GM12878 (cell line): ENCODE measurements around the gene LRP3. TPM values are rescaled to one million over a fixed set of nuclear protein-coding genes. Genes with fewer than 3 reads are reported as not detected.

Experiments
- ATAC-seq: fragments of 200-7000 bp; cut with Tn5 transposase; 3 replicates; pipeline ENCODE4 v1.9.1; 2020; ENCODE audit warnings: mild to moderate bottlenecking, moderate library complexity
- BruUV-seq: library from RNA; stranded (reverse); fragments of 400-500 nt; replicated peaks from 2 replicates; lab custom pipeline; 2021; lab: Mats Ljungman, UMichigan
- CTCF ChIA-PET: fragments of 300-600 bp; sonication (Branson Sonifier 250); formaldehyde crosslinking; extraction: SDS; loops from one replicate; lab custom pipeline; 2021; ENCODE audit warnings: inconsistent platforms; lab: Yijun Ruan, JAX
- POLR2A ChIA-PET: fragments of 350-600 bp; formaldehyde crosslinking; extraction: SDS; loops from one replicate; lab custom pipeline; 2021; ENCODE audit warnings: inconsistent platforms; lab: Charles Lee
- RAD21 ChIA-PET: fragments of 300-600 bp; sonication (Branson Sonifier 250); formaldehyde crosslinking; loops from one replicate; lab custom pipeline; 2023; ENCODE audit warnings: antibody characterized with exemption; ENCODE audit not compliant: unreplicated experiment; lab: Charles Lee
- SMC1A ChIA-PET: fragments of 300-600 bp; sonication (Branson Sonifier 250); formaldehyde crosslinking; loops from one replicate; lab custom pipeline; 2023; ENCODE audit not compliant: unreplicated experiment, uncharacterized antibody; lab: Charles Lee
- DNase-seq: peaks from one replicate; pipeline ENCODE4 v3.0.0-alpha.2; 2011; ENCODE audit warnings: low read depth, low spot score
- FAIRE-seq: peaks from 3 replicates; lab custom pipeline; 2011; peaks lifted over from hg19 to GRCh38; lab: Jason Lieb, UNC
- H2AFZ ChIP-seq: 2 replicates; pipeline ENCODE4 v1.6.0; 2011; ENCODE audit warnings: low read depth, low read length, control low read depth; ENCODE audit not compliant: control insufficient read depth
- H3K27ac ChIP-seq: 2 replicates; pipeline ENCODE4 v1.5.1; 2011; ENCODE audit warnings: control low read depth; ENCODE audit not compliant: control insufficient read depth, insufficient read depth
- H3K27me3 ChIP-seq, 2 experiments: replicated peaks in 1 of 2; 2 replicates each; pipeline versions ENCODE4 v1.6.0 to v1.6.1; 2011; ENCODE audit warnings: low read length in 1 of 2; ENCODE audit not compliant: control insufficient read depth in 2 of 2, insufficient read depth in 2 of 2
- H3K36me3 ChIP-seq, 2 experiments: 2 replicates each; pipeline ENCODE4 v1.5.1; 2011; ENCODE audit warnings: low read length in 1 of 2; ENCODE audit not compliant: control insufficient read depth in 2 of 2, insufficient read depth in 2 of 2
- H3K4me1 ChIP-seq: 2 replicates; pipeline ENCODE4 v1.6.1; 2011; ENCODE audit warnings: mild to moderate bottlenecking, low read length, moderate library complexity, mixed read lengths; ENCODE audit not compliant: control insufficient read depth, insufficient read depth
- H3K4me2 ChIP-seq: 2 replicates; pipeline ENCODE4 v1.6.0; 2011; ENCODE audit warnings: control low read depth; ENCODE audit not compliant: control insufficient read depth, insufficient read depth
- H3K4me3 ChIP-seq: fragments of 200-600 bp; sonication (generic); 2 replicates; pipeline ENCODE4 v1.5.1; 2016
- H3K79me2 ChIP-seq: 2 replicates; pipeline ENCODE4 v1.6.0; 2011; ENCODE audit warnings: low read length; ENCODE audit not compliant: control insufficient read depth, insufficient read depth
- H3K9ac ChIP-seq: 2 replicates; pipeline ENCODE4 v1.8.0; 2011; ENCODE audit warnings: low read length, control low read depth, mixed read lengths; ENCODE audit not compliant: control insufficient read depth, insufficient read depth
- H3K9me3 ChIP-seq: replicated peaks from 3 replicates; pipeline ENCODE4 v1.5.1; 2011; ENCODE audit warnings: mild to moderate bottlenecking, low read length; ENCODE audit not compliant: control insufficient read depth, insufficient read depth
- H4K20me1 ChIP-seq: 2 replicates; pipeline ENCODE4 v1.6.0; 2011; ENCODE audit not compliant: control insufficient read depth, insufficient read depth
- ATF7 ChIP-seq: fragments of 450-650 bp; IDR thresholded peaks from 2 replicates; pipeline ENCODE4 v1.6.1; 2016; ENCODE audit warnings: low read depth, mild to moderate bottlenecking
- GATAD2B ChIP-seq: fragments of 450-650 bp; conservative IDR thresholded peaks from 2 replicates; pipeline ENCODE4 v1.6.1; 2017; ENCODE audit warnings: low read depth, mild to moderate bottlenecking, moderate library complexity
- HDAC2 ChIP-seq: fragments of 200-600 bp; sonication (generic); IDR thresholded peaks from 2 replicates; pipeline ENCODE4 v1.6.1; 2017
- NR2C1 ChIP-seq: fragments of 450-650 bp; IDR thresholded peaks from 2 replicates; pipeline ENCODE4 v1.6.1; 2017; ENCODE audit warnings: antibody characterized with exemption, mild to moderate bottlenecking, moderate library complexity
- PAX5 ChIP-seq: IDR thresholded peaks from 2 replicates; pipeline ENCODE4 v1.6.1; 2011; ENCODE audit warnings: low read depth, low read length, borderline replicate concordance
- POLR2AphosphoS2 ChIP-seq: IDR thresholded peaks from 2 replicates; pipeline ENCODE4 v1.6.1; 2011; ENCODE audit warnings: low read depth, mild to moderate bottlenecking, low read length, improper control_type of control experiment, moderate library complexity
- RELA ChIP-seq: fragments of 450-650 bp; IDR thresholded peaks from 2 replicates; pipeline ENCODE4 v1.8.0; 2014; ENCODE audit warnings: borderline replicate concordance; ENCODE audit not compliant: partially characterized antibody
- SMAD1 ChIP-seq: fragments of 450-650 bp; IDR thresholded peaks from 2 replicates; pipeline ENCODE4 v1.6.1; 2018; ENCODE audit warnings: mild to moderate bottlenecking, low read depth; ENCODE audit not compliant: partially characterized antibody
- TAF1 ChIP-seq: IDR thresholded peaks from 2 replicates; pipeline ENCODE4 v1.6.1; 2011; ENCODE audit warnings: mild to moderate bottlenecking, low read depth, low read length, borderline replicate concordance
- ZZZ3 ChIP-seq: IDR thresholded peaks from 2 replicates; pipeline ENCODE4 v1.6.1; 2011; ENCODE audit warnings: low read depth; ENCODE audit not compliant: control insufficient read depth, insufficient read length
- WGBS: methylation state at CpG from one replicate; pipeline ENCODE4 v1.1.6; 2016; ENCODE audit warnings: low lambda C conversion rate; ENCODE audit not compliant: insufficient replicate concordance, insufficient coverage; ENCODE audit errors: missing lambda C conversion rate; 5-methylcytosine and 5-hydroxymethylcytosine counted together
- in situ Hi-C: fragments of 300-500 bp; cut with MboI; formaldehyde crosslinking; loops from 9 replicates; pipeline ENCODE4 v1.14.3; 2018; ENCODE audit warnings: mixed read lengths
- intact Hi-C: fragments of 100-400 bp; cut with micrococcal nuclease; formaldehyde crosslinking; loops from one replicate; pipeline ENCODE4 v1.14.2; 2022; ENCODE audit not compliant: unreplicated experiment
- polyA plus RNA-seq, 11 experiments: library from polyadenylated mRNA; depleted of rRNA in 4 of 11; unstranded in 6 of 11; stranded (reverse) in 5 of 11; fragments of >200 nt; fragmentation: Nextera tagmentation in 4 of 11; fragmentation: Illumina TruSeq in 1 of 11; extraction: Ambion mirVana in 4 of 11; extraction: Trizol in 1 of 11; gene quantifications; 1 replicate in 1 of 11; 2 replicates in 10 of 11; pipeline versions ENCODE4 v1.2.1 to v1.2.3, GENCODE V29; 2011 to 2016; ENCODE audit warnings: inconsistent platforms in 2 of 11, missing spikeins in 2 of 11, low read depth in 1 of 11
- total RNA-seq, 4 experiments: library from RNA; depleted of rRNA in 3 of 4; stranded (reverse); fragments of >200 nt in 3 of 4; fragmentation: Illumina TruSeq in 1 of 4; extraction: Trizol in 1 of 4; gene quantifications; 2 replicates each; pipeline versions ENCODE4 v1.2.1 to v1.2.3, GENCODE V29; 2013 to 2021
- TF ChIP-seq, protein P1 (sequence below): fragments of 450-650 bp; IDR thresholded peaks from 2 replicates; pipeline ENCODE4 v1.6.1; 2017; ENCODE audit warnings: borderline replicate concordance
- TF ChIP-seq, protein P2 (sequence below): IDR thresholded peaks from 2 replicates; pipeline ENCODE4 v1.6.1; 2012; ENCODE audit warnings: low read length, inconsistent platforms
- TF ChIP-seq, protein P3 (sequence below): fragments of 450-650 bp; IDR thresholded peaks from 2 replicates; pipeline ENCODE4 v1.6.1; 2018; ENCODE audit warnings: mild to moderate bottlenecking, low read depth, moderate library complexity; ENCODE audit not compliant: partially characterized antibody
- TF ChIP-seq, protein P4 (sequence below): fragments of 450-650 bp; IDR thresholded peaks from 2 replicates; pipeline ENCODE4 v1.6.1; 2017; ENCODE audit warnings: mild to moderate bottlenecking, moderate library complexity
- TF ChIP-seq, protein P5 (sequence below): IDR thresholded peaks from 2 replicates; pipeline ENCODE4 v1.6.1; 2012; ENCODE audit warnings: low read depth, low read length, improper control_type of control experiment

The LRP3 gene
- total and polyA plus RNA-seq, 10 of the 15 experiments (the other 5 are each of a cell fraction or from before 2014, with no cell fraction given), result 0.12 to 3.2 (median 0.64) TPM; not detected in 2

DNA sequence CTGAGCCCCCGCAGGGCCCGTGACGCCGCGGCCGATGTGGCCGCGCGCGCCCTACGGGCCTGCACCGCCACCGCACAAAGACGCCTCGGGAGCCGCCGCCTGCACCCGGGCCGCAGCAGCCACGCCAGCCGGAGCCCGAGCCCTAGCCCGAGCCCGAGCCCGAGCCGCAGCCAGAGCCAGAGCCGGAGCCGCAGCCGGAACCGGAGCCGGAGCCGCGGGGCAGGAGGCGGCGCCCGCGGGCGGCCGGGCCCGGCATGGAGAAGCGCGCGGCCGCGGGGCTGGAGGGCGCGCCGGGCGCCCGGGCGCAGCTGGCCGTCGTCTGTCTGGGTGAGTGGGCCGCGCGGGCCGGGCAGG, 379 bp downstream of the LRP3 start:
- H2AFZ ChIP-seq, result no peak overlapping the region

More for the DNA sequence above, 379 bp downstream of the LRP3 start:
- peaks cover 5% of the 10 kb centered on the region for H3K4me1 ChIP-seq
- TF ChIP-seq RELA, result no peak
- TF ChIP-seq ATF7, result no peak
- no peak for TF ChIP-seq SMAD1
- no peak for TF ChIP-seq POLR2AphosphoS2
- TF ChIP-seq HDAC2, result no peak
- no peak for TF ChIP-seq TAF1
- TF ChIP-seq PAX5, result no peak
- TF ChIP-seq, protein P1, sequence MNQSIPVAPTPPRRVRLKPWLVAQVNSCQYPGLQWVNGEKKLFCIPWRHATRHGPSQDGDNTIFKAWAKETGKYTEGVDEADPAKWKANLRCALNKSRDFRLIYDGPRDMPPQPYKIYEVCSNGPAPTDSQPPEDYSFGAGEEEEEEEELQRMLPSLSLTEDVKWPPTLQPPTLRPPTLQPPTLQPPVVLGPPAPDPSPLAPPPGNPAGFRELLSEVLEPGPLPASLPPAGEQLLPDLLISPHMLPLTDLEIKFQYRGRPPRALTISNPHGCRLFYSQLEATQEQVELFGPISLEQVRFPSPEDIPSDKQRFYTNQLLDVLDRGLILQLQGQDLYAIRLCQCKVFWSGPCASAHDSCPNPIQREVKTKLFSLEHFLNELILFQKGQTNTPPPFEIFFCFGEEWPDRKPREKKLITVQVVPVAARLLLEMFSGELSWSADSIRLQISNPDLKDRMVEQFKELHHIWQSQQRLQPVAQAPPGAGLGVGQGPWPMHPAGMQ, result no peak
- TF ChIP-seq, protein P2, sequence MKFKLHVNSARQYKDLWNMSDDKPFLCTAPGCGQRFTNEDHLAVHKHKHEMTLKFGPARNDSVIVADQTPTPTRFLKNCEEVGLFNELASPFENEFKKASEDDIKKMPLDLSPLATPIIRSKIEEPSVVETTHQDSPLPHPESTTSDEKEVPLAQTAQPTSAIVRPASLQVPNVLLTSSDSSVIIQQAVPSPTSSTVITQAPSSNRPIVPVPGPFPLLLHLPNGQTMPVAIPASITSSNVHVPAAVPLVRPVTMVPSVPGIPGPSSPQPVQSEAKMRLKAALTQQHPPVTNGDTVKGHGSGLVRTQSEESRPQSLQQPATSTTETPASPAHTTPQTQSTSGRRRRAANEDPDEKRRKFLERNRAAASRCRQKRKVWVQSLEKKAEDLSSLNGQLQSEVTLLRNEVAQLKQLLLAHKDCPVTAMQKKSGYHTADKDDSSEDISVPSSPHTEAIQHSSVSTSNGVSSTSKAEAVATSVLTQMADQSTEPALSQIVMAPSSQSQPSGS, result no peak
- TF ChIP-seq NR2C1, result no peak
- no peak for TF ChIP-seq ZZZ3
- TF ChIP-seq, protein P3, sequence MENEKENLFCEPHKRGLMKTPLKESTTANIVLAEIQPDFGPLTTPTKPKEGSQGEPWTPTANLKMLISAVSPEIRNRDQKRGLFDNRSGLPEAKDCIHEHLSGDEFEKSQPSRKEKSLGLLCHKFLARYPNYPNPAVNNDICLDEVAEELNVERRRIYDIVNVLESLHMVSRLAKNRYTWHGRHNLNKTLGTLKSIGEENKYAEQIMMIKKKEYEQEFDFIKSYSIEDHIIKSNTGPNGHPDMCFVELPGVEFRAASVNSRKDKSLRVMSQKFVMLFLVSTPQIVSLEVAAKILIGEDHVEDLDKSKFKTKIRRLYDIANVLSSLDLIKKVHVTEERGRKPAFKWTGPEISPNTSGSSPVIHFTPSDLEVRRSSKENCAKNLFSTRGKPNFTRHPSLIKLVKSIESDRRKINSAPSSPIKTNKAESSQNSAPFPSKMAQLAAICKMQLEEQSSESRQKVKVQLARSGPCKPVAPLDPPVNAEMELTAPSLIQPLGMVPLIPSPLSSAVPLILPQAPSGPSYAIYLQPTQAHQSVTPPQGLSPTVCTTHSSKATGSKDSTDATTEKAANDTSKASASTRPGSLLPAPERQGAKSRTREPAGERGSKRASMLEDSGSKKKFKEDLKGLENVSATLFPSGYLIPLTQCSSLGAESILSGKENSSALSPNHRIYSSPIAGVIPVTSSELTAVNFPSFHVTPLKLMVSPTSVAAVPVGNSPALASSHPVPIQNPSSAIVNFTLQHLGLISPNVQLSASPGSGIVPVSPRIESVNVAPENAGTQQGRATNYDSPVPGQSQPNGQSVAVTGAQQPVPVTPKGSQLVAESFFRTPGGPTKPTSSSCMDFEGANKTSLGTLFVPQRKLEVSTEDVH, result no peak
- no peak for TF ChIP-seq GATAD2B
- TF ChIP-seq, protein P4, sequence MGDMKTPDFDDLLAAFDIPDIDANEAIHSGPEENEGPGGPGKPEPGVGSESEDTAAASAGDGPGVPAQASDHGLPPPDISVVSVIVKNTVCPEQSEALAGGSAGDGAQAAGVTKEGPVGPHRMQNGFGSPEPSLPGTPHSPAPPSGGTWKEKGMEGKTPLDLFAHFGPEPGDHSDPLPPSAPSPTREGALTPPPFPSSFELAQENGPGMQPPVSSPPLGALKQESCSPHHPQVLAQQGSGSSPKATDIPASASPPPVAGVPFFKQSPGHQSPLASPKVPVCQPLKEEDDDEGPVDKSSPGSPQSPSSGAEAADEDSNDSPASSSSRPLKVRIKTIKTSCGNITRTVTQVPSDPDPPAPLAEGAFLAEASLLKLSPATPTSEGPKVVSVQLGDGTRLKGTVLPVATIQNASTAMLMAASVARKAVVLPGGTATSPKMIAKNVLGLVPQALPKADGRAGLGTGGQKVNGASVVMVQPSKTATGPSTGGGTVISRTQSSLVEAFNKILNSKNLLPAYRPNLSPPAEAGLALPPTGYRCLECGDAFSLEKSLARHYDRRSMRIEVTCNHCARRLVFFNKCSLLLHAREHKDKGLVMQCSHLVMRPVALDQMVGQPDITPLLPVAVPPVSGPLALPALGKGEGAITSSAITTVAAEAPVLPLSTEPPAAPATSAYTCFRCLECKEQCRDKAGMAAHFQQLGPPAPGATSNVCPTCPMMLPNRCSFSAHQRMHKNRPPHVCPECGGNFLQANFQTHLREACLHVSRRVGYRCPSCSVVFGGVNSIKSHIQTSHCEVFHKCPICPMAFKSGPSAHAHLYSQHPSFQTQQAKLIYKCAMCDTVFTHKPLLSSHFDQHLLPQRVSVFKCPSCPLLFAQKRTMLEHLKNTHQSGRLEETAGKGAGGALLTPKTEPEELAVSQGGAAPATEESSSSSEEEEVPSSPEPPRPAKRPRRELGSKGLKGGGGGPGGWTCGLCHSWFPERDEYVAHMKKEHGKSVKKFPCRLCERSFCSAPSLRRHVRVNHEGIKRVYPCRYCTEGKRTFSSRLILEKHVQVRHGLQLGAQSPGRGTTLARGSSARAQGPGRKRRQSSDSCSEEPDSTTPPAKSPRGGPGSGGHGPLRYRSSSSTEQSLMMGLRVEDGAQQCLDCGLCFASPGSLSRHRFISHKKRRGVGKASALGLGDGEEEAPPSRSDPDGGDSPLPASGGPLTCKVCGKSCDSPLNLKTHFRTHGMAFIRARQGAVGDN, result no peak
- TF ChIP-seq, protein P5, sequence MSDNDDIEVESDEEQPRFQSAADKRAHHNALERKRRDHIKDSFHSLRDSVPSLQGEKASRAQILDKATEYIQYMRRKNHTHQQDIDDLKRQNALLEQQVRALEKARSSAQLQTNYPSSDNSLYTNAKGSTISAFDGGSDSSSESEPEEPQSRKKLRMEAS, result no peak
- TF ChIP-seq, all 136 proteins: peak for 0
- ChIA-PET RAD21 (no interaction called here), POLR2A (no interaction called here), SMC1A (no interaction called here), CTCF (interaction anchor here (1.0 kb wide), 1 partner anchor 11 kb away, joined by 3 read pairs; no protein-coding TSS in a partner anchor)
- Histone ChIP-seq H3K36me3 (no peaks in the 10 kb centered on the region), H3K4me2 (no peak overlapping the region), H3K27ac (no peak overlapping the region), H3K27me3 (peaks cover 0 to 5% of the 10 kb centered on the region in 2 experiments; a peak in 3 of 4 replicates), H3K4me3 (no peak overlapping the region), H3K9ac (no peak overlapping the region), H3K79me2 (no peaks in the 10 kb centered on the region), H4K20me1 (no peaks in the 10 kb centered on the region), H3K9me3 (no peaks in the 10 kb centered on the region)
- DNase-seq (no peak), ATAC-seq (no peak), FAIRE-seq (no peak)
- WGBS, result 7% methylated on average over 41 of the region's 57 CpGs
- intact Hi-C loops, result no loop called here
- in situ Hi-C loops, result no loop called here
- no TSS peak for BruUV-seq
